HepG2 (cell line): ENCODE measurements around the gene PRAMEF12. TPM values are rescaled to one million over a fixed set of nuclear protein-coding genes. Genes with fewer than 3 reads are reported as not detected.

Source experiments
- ATAC-seq: fragments of 200-7000 bp; cut with Tn5 transposase; 3 replicates; pipeline ENCODE4 v1.9.1; 2020; ENCODE audit warnings: mild to moderate bottlenecking, moderate library complexity
- BruUV-seq: library from RNA; stranded (reverse); fragments of 400-500 nt; replicated peaks from 2 replicates; lab custom pipeline; 2021; lab: Mats Ljungman, UMichigan
- CTCF ChIA-PET: fragments of 300-600 bp; formaldehyde crosslinking; extraction: SDS; loops from one replicate; lab custom pipeline; 2021; ENCODE audit warnings: low total read pairs, inconsistent platforms, low intra/inter-chr PET ratio; lab: Yijun Ruan, JAX
- POLR2A ChIA-PET: fragments of 350-600 bp; sonication (Branson Sonifier 250); formaldehyde crosslinking; loops from one replicate; lab custom pipeline; 2020; ENCODE audit warnings: antibody characterized with exemption, inconsistent platforms; lab: Yijun Ruan, JAX
- DNase-seq: peaks from one replicate; pipeline ENCODE4 v3.0.0-alpha.2; 2015; ENCODE audit warnings: low spot score
- FAIRE-seq: peaks from 3 replicates; lab custom pipeline; 2011; peaks lifted over from hg19 to GRCh38; lab: Jason Lieb, UNC
- H2AFZ ChIP-seq: one replicate; pipeline ENCODE4 v1.6.1; 2011; ENCODE audit warnings: low read length, inconsistent platforms
- H3K27ac ChIP-seq: fragments of 300-600 bp; 3 replicates; pipeline ENCODE4 v1.8.0; 2011; ENCODE audit warnings: mixed run types, mild to moderate bottlenecking, mixed read lengths, low read length, inconsistent platforms; ENCODE audit not compliant: insufficient read depth; ENCODE audit errors: extremely low read length
- H3K27me3 ChIP-seq, 2 experiments: fragments of 200-600 bp in 1 of 2; 2 replicates in 1 of 2; 3 replicates in 1 of 2; pipeline versions ENCODE4 v1.6.0 to v1.8.0; 2011; ENCODE audit warnings: low read length in 2 of 2, mild to moderate bottlenecking in 2 of 2, moderate library complexity in 2 of 2, inconsistent platforms in 1 of 2; ENCODE audit not compliant: insufficient read depth in 2 of 2, control insufficient read depth in 1 of 2
- H3K36me3 ChIP-seq, 2 experiments: fragments of 200-600 bp in 1 of 2; replicated peaks in 1 of 2; 2 replicates in 1 of 2; 3 replicates in 1 of 2; pipeline versions ENCODE4 v1.5.1 to v1.8.0; 2011; ENCODE audit warnings: low read length in 2 of 2, inconsistent platforms in 1 of 2; ENCODE audit not compliant: insufficient read depth in 2 of 2, control insufficient read depth in 1 of 2
- H3K4me1 ChIP-seq: 2 replicates; pipeline ENCODE4 v1.5.1; 2012; ENCODE audit warnings: low read length, inconsistent platforms; ENCODE audit not compliant: insufficient read depth
- H3K4me2 ChIP-seq: 2 replicates; pipeline ENCODE4 v1.6.0; 2011; ENCODE audit warnings: low read depth, low read length, inconsistent platforms
- H3K4me3 ChIP-seq, 3 experiments: fragments of 200-600 bp in 1 of 3; sonication (generic), shearing (Covaris generic) in 1 of 3; replicated peaks in 1 of 3; 2 replicates each; pipeline ENCODE4 v1.5.1; 2011 to 2016; ENCODE audit warnings: low read length in 3 of 3, inconsistent platforms in 2 of 3, low read depth in 2 of 3, mild to moderate bottlenecking in 2 of 3, control low read depth in 1 of 3, mixed read lengths in 1 of 3; ENCODE audit not compliant: insufficient read depth in 1 of 3
- H3K79me2 ChIP-seq: one replicate; pipeline ENCODE4 v1.6.1; 2011; ENCODE audit warnings: low read length, inconsistent platforms; ENCODE audit not compliant: insufficient read depth
- H3K9ac ChIP-seq: 2 replicates; pipeline ENCODE4 v1.6.0; 2011; ENCODE audit warnings: mild to moderate bottlenecking, low read depth, low read length, inconsistent platforms; ENCODE audit not compliant: insufficient read depth
- H3K9me3 ChIP-seq: 2 replicates; pipeline ENCODE4 v1.5.1; 2012; ENCODE audit warnings: mild to moderate bottlenecking, low read length
- H4K20me1 ChIP-seq: 2 replicates; pipeline ENCODE4 v1.6.0; 2011; ENCODE audit warnings: inconsistent platforms, mild to moderate bottlenecking, low read length, moderate library complexity; ENCODE audit not compliant: insufficient read depth
- ATF4 ChIP-seq, 2 experiments: fragments of 450-650 bp in 1 of 2; sonication (generic) in 1 of 2; formaldehyde crosslinking; IDR thresholded peaks; 2 replicates each; pipeline versions ENCODE4 v1.5.0 to v1.8.0; 2020 to 2022; ENCODE audit warnings: mild to moderate bottlenecking in 1 of 2, missing genetic modification reagents in 1 of 2
- ATM ChIP-seq: fragments of 450-650 bp; IDR thresholded peaks from 2 replicates; pipeline ENCODE4 v1.7.1; 2017; ENCODE audit warnings: mild to moderate bottlenecking, borderline replicate concordance
- DMTF1 ChIP-seq: sonication (generic); formaldehyde crosslinking; IDR thresholded peaks from 2 replicates; pipeline ENCODE4 v1.4.0; 2020; ENCODE audit warnings: mild to moderate bottlenecking, missing genetic modification reagents
- GFI1 ChIP-seq: sonication (generic); formaldehyde crosslinking; IDR thresholded peaks from 2 replicates; pipeline ENCODE4 v1.5.0; 2020; ENCODE audit warnings: missing genetic modification reagents, mild to moderate bottlenecking, borderline replicate concordance
- MIER3 ChIP-seq: IDR thresholded peaks from 2 replicates; pipeline ENCODE4 v1.6.1; 2016; ENCODE audit warnings: missing compliant biosample characterization, borderline replicate concordance
- PLSCR1 ChIP-seq: sonication (generic); formaldehyde crosslinking; IDR thresholded peaks from 2 replicates; pipeline ENCODE4 v1.5.0; 2020; ENCODE audit warnings: missing genetic modification reagents, mild to moderate bottlenecking, borderline replicate concordance
- TRIM22 ChIP-seq: fragments of 450-650 bp; IDR thresholded peaks from 2 replicates; pipeline ENCODE4 v1.6.1; 2017
- ZNF350 ChIP-seq: sonication (generic); formaldehyde crosslinking; IDR thresholded peaks from 2 replicates; pipeline ENCODE4 v1.4.0; 2020; ENCODE audit warnings: mild to moderate bottlenecking, low read depth, missing genetic modification reagents, borderline replicate concordance
- WGBS: methylation state at CpG from one replicate; pipeline ENCODE4 v1.1.6; 2017; ENCODE audit warnings: low lambda C conversion rate; 5-methylcytosine and 5-hydroxymethylcytosine counted together
- in situ Hi-C: cut with HindIII; loops from 2 replicates; pipeline ENCODE4 v1.10.0; 2017; ENCODE audit warnings: low pct_unique_long_range_greater_than_20kb; ENCODE audit not compliant: extremely low pct_ligation_motif_present
- intact Hi-C: fragments of 100-400 bp; cut with micrococcal nuclease; formaldehyde crosslinking; loops from one replicate; pipeline ENCODE4 v1.10.0; 2022; ENCODE audit not compliant: unreplicated experiment
- polyA plus RNA-seq, 8 experiments: library from polyadenylated mRNA; depleted of rRNA in 3 of 8; stranded (reverse) in 7 of 8; unstranded in 1 of 8; fragments of >200 nt; fragmentation: Illumina TruSeq in 4 of 8; extraction: Trizol in 4 of 8; gene quantifications; 2 replicates each; pipeline versions ENCODE4 v1.2.1 to v1.2.3, GENCODE V29; 2011 to 2016; ENCODE audit warnings: low read depth in 4 of 8, missing spikeins in 1 of 8, mixed read lengths in 1 of 8; ENCODE audit not compliant: insufficient read depth in 1 of 8
- total RNA-seq, 5 experiments: library from RNA; depleted of rRNA; stranded (reverse); fragments of >200 nt; fragmentation: Illumina TruSeq; extraction: Trizol; gene quantifications; 2 replicates each; pipeline ENCODE4 v1.2.3, GENCODE V29; 2016; ENCODE audit warnings: low read depth in 1 of 5

The PRAMEF12 gene
- total and polyA plus RNA-seq, 2 of the 13 experiments (the other 11 are each of a cell fraction or from before 2014, with no cell fraction given): not detected

GRCh38 chr1:12741946-12742345, 31.6 kb upstream of the PRAMEF12 start (continued):
- no peak for TF ChIP-seq GFI1 (CRISPR knock-in tag)
- no peak for TF ChIP-seq MIER3 (CRISPR knock-in tag)
- TF ChIP-seq DMTF1 (CRISPR knock-in tag): no peak

GRCh38 chr1:12745126-12745991, 28.2 kb upstream of the PRAMEF12 start:
- ATAC-seq (no peak), DNase-seq (no peak), FAIRE-seq (no peak)
- Histone ChIP-seq H3K4me1 (no peaks in the 10 kb centered on the region), H3K4me2 (no peak overlapping the region), H2AFZ (no peak overlapping the region), H4K20me1 (no peaks in the 10 kb centered on the region), H3K36me3 (no peaks in the 10 kb centered on the region), H3K4me3 (no peak overlapping the region), H3K27ac (no peak overlapping the region), H3K9ac (no peak overlapping the region), H3K27me3 (no peaks in the 10 kb centered on the region), H3K9me3 (peaks cover 17% of the 10 kb centered on the region; the same call in 1 of the 2 replicates), H3K79me2 (no peaks in the 10 kb centered on the region)
- ChIA-PET CTCF (no interaction called here), POLR2A (no interaction called here)
- TF ChIP-seq ATF4 (CRISPR knock-in tag; IDR thresholded peaks at IDR 0.05) (0 out of 4 replicates have a peak, but pooled peaks of 1 of the 2 experiments have one; percentile 14), ATM (no peak), ZNF350 (CRISPR knock-in tag) (no peak), PLSCR1 (CRISPR knock-in tag) (no peak), TRIM22 (no peak)
- 0% methylated on average over 3 of the region's 3 CpGs for WGBS
- no TSS peak for BruUV-seq
- in situ Hi-C loops (no loop called here), intact Hi-C loops (no loop called here)
